OCI-LY1 (cell line): ENCODE results near the gene PLD1.

Experiments
- CTCF ChIP-seq: fragments of 200-600 bp; sonication (generic), shearing (Covaris generic); IDR thresholded peaks from 2 replicates; pipeline ENCODE4 v1.5.1; 2017; ENCODE audit warnings: mild to moderate bottlenecking, antibody characterized with exemption, low read length, moderate library complexity, mixed read lengths
- EZH2 ChIP-seq: fragments of 200-600 bp; sonication (generic), shearing (Covaris generic); IDR thresholded peaks from 2 replicates; pipeline ENCODE4 v1.8.0; 2017; ENCODE audit warnings: borderline replicate concordance, mixed run types, mild to moderate bottlenecking, antibody characterized with exemption, low read length, moderate library complexity, mixed read lengths

- no peak for TF ChIP-seq CTCF
- TF ChIP-seq EZH2: no peak
Observed at GRCh38 chr3:171699601-171700000, 110.7 kb downstream of the PLD1 start.
